Uterus (tissue), 4 donors: ENCODE results near the gene KDM4C. TPM values are rescaled to one million over a fixed set of nuclear protein-coding genes. Genes with fewer than 3 reads are reported as not detected.

Source experiments
- DNase-seq, 2 donors: peaks; one replicate each; pipeline ENCODE4 v3.0.0-alpha.2; 2019 to 2020
- H3K27ac ChIP-seq, 2 donors: fragments of 200-600 bp; sonication (generic); 1 replicate in 1 of 2; 2 replicates in 1 of 2; pipeline ENCODE4 v1.5.1; 2016 to 2018
- H3K27me3 ChIP-seq, 2 donors: fragments of 200-600 bp; sonication (generic); one replicate each; pipeline ENCODE4 v1.5.1; 2018 to 2019; ENCODE audit warnings: control low read depth in 1 of 2
- H3K36me3 ChIP-seq, 2 donors: fragments of 200-600 bp; sonication (generic); one replicate each; pipeline ENCODE4 v1.5.1; 2019; ENCODE audit warnings: control low read depth in 1 of 2
- H3K4me1 ChIP-seq, 2 donors: fragments of 200-600 bp; sonication (generic); one replicate each; pipeline ENCODE4 v1.5.1; 2018 to 2019; ENCODE audit warnings: control low read depth in 1 of 2
- H3K4me3 ChIP-seq, 2 donors: fragments of 200-600 bp; sonication (generic); 1 replicate in 1 of 2; 2 replicates in 1 of 2; pipeline ENCODE4 v1.5.1; 2018 to 2019; ENCODE audit warnings: mild to moderate bottlenecking in 1 of 2
- H3K9me3 ChIP-seq, 2 donors: fragments of 200-600 bp; sonication (generic); one replicate each; pipeline ENCODE4 v1.5.1; 2019; ENCODE audit warnings: control low read depth in 1 of 2
- CTCF ChIP-seq, 4 experiments: fragments of 200-600 bp in 2 of 4; fragments of 450-650 bp in 2 of 4; sonication (generic) in 2 of 4; IDR thresholded peaks; one replicate each; pipeline ENCODE4 v1.5.1; 2016 to 2019; ENCODE audit warnings: antibody characterized with exemption in 4 of 4, mild to moderate bottlenecking in 2 of 4, moderate library complexity in 1 of 4
- POLR2A ChIP-seq, 2 donors: fragments of 450-650 bp; IDR thresholded peaks; one replicate each; pipeline ENCODE4 v1.6.1; 2016; ENCODE audit warnings: antibody characterized with exemption in 2 of 2, mild to moderate bottlenecking in 1 of 2, moderate library complexity in 1 of 2
- intact Hi-C: fragments of 100-400 bp; cut with DNase I; formaldehyde crosslinking; loops from one replicate; pipeline ENCODE4 v1.15.1; 2023; ENCODE audit warnings: low total_unique reads
- total RNA-seq, 4 donors: library from RNA; depleted of rRNA in 3 of 4; stranded (reverse); fragments of >200 nt in 3 of 4; gene quantifications; one replicate each; pipeline versions ENCODE4 v1.1.0 to v1.2.4, GENCODE V29; 2014 to 2023
- donor health status: DM: yes; HTN: yes; CAD: no.

KDM4C gene
- total RNA-seq, 4 donors from 2014 or later, result 29.1 to 61.4 (median 45.5) TPM

DNA sequence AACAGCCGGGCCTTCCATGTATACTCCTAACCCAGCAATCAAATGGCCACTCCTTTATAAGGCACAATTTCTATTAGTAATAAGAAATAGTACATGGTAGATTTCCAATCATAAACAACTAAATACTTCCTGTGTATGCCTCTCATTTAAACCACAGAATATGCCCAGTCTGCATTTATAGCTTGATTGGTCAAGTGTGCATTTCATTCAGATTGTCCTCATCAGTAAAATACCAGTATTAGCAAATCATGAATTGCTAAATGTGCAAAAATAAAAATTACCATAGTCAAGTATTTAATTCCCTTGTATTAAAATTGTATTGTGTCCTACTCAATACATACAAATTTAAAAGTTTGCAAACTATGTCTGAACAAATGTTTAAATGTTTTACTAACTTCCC, 406.2 kb downstream of the KDM4C start:
- H3K27ac ChIP-seq, result no peak overlapping the region
- no peaks in the 10 kb centered on the region for H3K4me1 ChIP-seq
- no peak overlapping the region for H3K4me3 ChIP-seq
- no peaks in the 10 kb centered on the region for H3K27me3 ChIP-seq
- intact Hi-C loops, result no loop called here
- H3K36me3 ChIP-seq, result no peaks in the 10 kb centered on the region
- no peak for DNase-seq
- H3K9me3 ChIP-seq, result no peaks in the 10 kb centered on the region
- TF ChIP-seq CTCF (IDR thresholded peaks at IDR 0.05), result no peak
- no peak for TF ChIP-seq POLR2A (IDR thresholded peaks at IDR 0.05)

- Histone ChIP-seq H3K4me1 (no peaks in the 10 kb centered on the region), H3K4me3 (no peak overlapping the region), H3K9me3 (no peaks in the 10 kb centered on the region), H3K36me3 (no peaks in the 10 kb centered on the region), H3K27me3 (no peaks in the 10 kb centered on the region), H3K27ac (no peak overlapping the region)
- intact Hi-C loops, result no loop called here
- TF ChIP-seq POLR2A (IDR thresholded peaks at IDR 0.05) (no peak), CTCF (IDR thresholded peaks at IDR 0.05) (no peak)
- DNase-seq, result no peak
Measured at GRCh38 chr9:7164440-7165330, 406.9 kb downstream of the KDM4C start.

- no peaks in the 10 kb centered on the region for H3K36me3 ChIP-seq
- no peak overlapping the region for H3K27ac ChIP-seq
- no peak overlapping the region for H3K4me3 ChIP-seq
- no peak for DNase-seq
- H3K9me3 ChIP-seq, result no peaks in the 10 kb centered on the region
- no peaks in the 10 kb centered on the region for H3K4me1 ChIP-seq
- intact Hi-C loops, result no loop called here
- H3K27me3 ChIP-seq, result no peaks in the 10 kb centered on the region
- TF ChIP-seq POLR2A (IDR thresholded peaks at IDR 0.05), result no peak
- no peak for TF ChIP-seq CTCF (IDR thresholded peaks at IDR 0.05)
Measured at GRCh38 chr9:7165331-7165975, 407.7 kb downstream of the KDM4C start.

- Histone ChIP-seq H3K4me1 (no peaks in the 10 kb centered on the region), H3K27me3 (no peaks in the 10 kb centered on the region), H3K4me3 (no peak overlapping the region), H3K36me3 (no peaks in the 10 kb centered on the region), H3K9me3 (no peaks in the 10 kb centered on the region), H3K27ac (no peak overlapping the region)
- intact Hi-C loops, result no loop called here
- TF ChIP-seq POLR2A (IDR thresholded peaks at IDR 0.05) (no peak), CTCF (IDR thresholded peaks at IDR 0.05) (no peak)
- no peak for DNase-seq
Measured at GRCh38 chr9:7166074-7166473, 408.3 kb downstream of the KDM4C start.

- intact Hi-C loops, result no loop called here
- no peak for DNase-seq
- Histone ChIP-seq H3K27me3 (no peaks in the 10 kb centered on the region), H3K36me3 (no peaks in the 10 kb centered on the region), H3K4me3 (no peak overlapping the region), H3K9me3 (no peaks in the 10 kb centered on the region), H3K4me1 (no peaks in the 10 kb centered on the region), H3K27ac (no peak overlapping the region)
- no peak for TF ChIP-seq POLR2A (IDR thresholded peaks at IDR 0.05)
- no peak for TF ChIP-seq CTCF (IDR thresholded peaks at IDR 0.05)
Measured at GRCh38 chr9:7169717-7170389, 412.1 kb downstream of the KDM4C start.
